Esophagus muscularis mucosa (tissue), 4 donors: Measurements from ENCODE around the gene BLCAP. TPM values are rescaled to one million over a fixed set of nuclear protein-coding genes. Genes with fewer than 3 reads are reported as not detected.

Source experiments
- DNase-seq: peaks from one replicate; pipeline ENCODE4 v3.0.0-alpha.2; 2017; ENCODE audit errors: extremely low spot score
- H3K27ac ChIP-seq, 4 donors: fragments of 200-600 bp; sonication (generic); replicated peaks in 1 of 4; 1 replicate in 3 of 4; 2 replicates in 1 of 4; pipeline ENCODE4 v1.5.1; 2016 to 2019; ENCODE audit warnings: mild to moderate bottlenecking in 1 of 4
- H3K27me3 ChIP-seq, 4 donors: fragments of 200-600 bp; sonication (generic); one replicate each; pipeline versions ENCODE4 v1.5.1 to v1.6.0; 2016 to 2019
- H3K36me3 ChIP-seq, 4 donors: fragments of 200-600 bp; sonication (generic); one replicate each; pipeline ENCODE4 v1.5.1; 2016 to 2019
- H3K4me1 ChIP-seq, 4 donors: fragments of 200-600 bp; sonication (generic); one replicate each; pipeline ENCODE4 v1.5.1; 2016 to 2019
- H3K4me3 ChIP-seq, 4 donors: fragments of 200-600 bp; sonication (generic); 1 replicate in 2 of 4; 2 replicates in 2 of 4; pipeline ENCODE4 v1.5.1; 2016 to 2019; ENCODE audit warnings: mild to moderate bottlenecking in 4 of 4, moderate library complexity in 1 of 4
- H3K9me3 ChIP-seq, 4 donors: fragments of 200-600 bp; sonication (generic); 1 replicate in 3 of 4; 2 replicates in 1 of 4; pipeline ENCODE4 v1.5.1; 2016 to 2019
- EP300 ChIP-seq: sonication (generic); formaldehyde crosslinking; IDR thresholded peaks from one replicate; pipeline ENCODE4 v1.6.1; 2017; ENCODE audit warnings: antibody characterized with exemption
- POLR2A ChIP-seq: fragments of 450-650 bp; IDR thresholded peaks from one replicate; pipeline ENCODE4 v1.6.1; 2017; ENCODE audit warnings: antibody characterized with exemption, moderate library complexity, mild to moderate bottlenecking, low read depth
- POLR2AphosphoS5 ChIP-seq, 2 donors: sonication (generic); formaldehyde crosslinking; IDR thresholded peaks; one replicate each; pipeline ENCODE4 v1.6.1; 2017; ENCODE audit warnings: antibody characterized with exemption in 2 of 2
- WGBS: methylation state at CpG from one replicate; pipeline ENCODE4 v1.1.5; 2018; 5-methylcytosine and 5-hydroxymethylcytosine counted together
- intact Hi-C: fragments of 100-400 bp; cut with DNase I; formaldehyde crosslinking; loops from one replicate; pipeline ENCODE4 v1.15.1; 2023
- total RNA-seq, 4 donors: library from RNA; depleted of rRNA; stranded (reverse); fragments of >200 nt; gene quantifications; one replicate each; pipeline versions ENCODE4 v1.1.0 to v1.2.1, GENCODE V29; 2016
- TF ChIP-seq, protein P1 (sequence below), 3 experiments: fragments of 200-600 bp in 2 of 3; fragments of 450-650 bp in 1 of 3; sonication (generic) in 2 of 3; IDR thresholded peaks; one replicate each; pipeline ENCODE4 v1.5.1; 2017 to 2019; ENCODE audit warnings: antibody characterized with exemption in 3 of 3, mild to moderate bottlenecking in 2 of 3, moderate library complexity in 1 of 3

Gene BLCAP
- total RNA-seq, 4 donors from 2014 or later = 41.9 to 59.6 (median 50.9) TPM

DNA sequence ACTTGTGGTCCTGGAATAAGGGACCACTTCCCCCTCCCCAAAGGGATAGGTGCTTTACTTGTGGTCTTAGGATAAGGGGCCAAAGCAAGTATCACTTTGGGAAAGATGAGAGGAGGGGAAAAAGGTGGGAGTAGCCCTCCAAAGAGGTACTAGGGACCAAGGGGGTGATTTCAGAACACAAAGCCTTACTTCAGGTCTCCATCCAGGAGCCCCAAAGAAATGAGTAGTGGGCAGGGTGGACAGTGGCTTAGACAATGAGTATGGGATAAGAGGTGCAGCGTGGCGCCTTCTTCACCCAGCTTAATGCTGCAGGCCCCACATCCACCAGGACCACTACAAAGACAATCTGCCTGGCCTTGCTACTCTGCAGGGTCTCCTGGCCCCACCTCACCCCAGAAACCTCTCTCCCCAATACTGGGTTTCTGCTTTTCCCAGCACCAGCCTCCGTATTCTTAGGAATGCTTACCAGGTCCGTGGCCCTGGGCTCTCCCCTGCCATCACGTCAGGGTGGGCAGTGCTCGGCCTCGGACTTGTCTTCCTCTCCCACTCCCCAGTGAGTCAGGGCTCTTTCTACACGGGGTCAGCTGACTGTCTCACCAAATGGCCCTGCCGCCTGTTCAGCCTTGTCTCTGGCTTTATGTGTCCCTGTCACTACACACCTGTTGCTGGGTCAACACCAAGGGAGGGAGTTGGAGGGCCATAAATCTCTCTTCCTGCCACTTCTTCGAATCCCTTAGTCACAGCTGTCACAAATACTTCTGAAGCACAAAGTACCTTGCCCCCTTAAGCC lies 3.6 kb downstream of the BLCAP start:
- WGBS = 58% methylated on average over 10 of the region's 10 CpGs
- no peak for DNase-seq
- H3K4me1 ChIP-seq = peaks cover 65 to 91% (median 82%) of the 10 kb centered on the region in 4 donors
- no peaks in the 10 kb centered on the region for H3K9me3 ChIP-seq
- H3K4me3 ChIP-seq = no peak overlapping the region
- intact Hi-C loops = no loop called here
- H3K27me3 ChIP-seq = no peaks in the 10 kb centered on the region
- peak; percentile 36 for TF ChIP-seq POLR2A
- TF ChIP-seq, protein P1, sequence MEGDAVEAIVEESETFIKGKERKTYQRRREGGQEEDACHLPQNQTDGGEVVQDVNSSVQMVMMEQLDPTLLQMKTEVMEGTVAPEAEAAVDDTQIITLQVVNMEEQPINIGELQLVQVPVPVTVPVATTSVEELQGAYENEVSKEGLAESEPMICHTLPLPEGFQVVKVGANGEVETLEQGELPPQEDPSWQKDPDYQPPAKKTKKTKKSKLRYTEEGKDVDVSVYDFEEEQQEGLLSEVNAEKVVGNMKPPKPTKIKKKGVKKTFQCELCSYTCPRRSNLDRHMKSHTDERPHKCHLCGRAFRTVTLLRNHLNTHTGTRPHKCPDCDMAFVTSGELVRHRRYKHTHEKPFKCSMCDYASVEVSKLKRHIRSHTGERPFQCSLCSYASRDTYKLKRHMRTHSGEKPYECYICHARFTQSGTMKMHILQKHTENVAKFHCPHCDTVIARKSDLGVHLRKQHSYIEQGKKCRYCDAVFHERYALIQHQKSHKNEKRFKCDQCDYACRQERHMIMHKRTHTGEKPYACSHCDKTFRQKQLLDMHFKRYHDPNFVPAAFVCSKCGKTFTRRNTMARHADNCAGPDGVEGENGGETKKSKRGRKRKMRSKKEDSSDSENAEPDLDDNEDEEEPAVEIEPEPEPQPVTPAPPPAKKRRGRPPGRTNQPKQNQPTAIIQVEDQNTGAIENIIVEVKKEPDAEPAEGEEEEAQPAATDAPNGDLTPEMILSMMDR (IDR thresholded peaks at IDR 0.05) = no peak
- peak overlapping the region; percentile 31 to 97 (median 72) for H3K27ac ChIP-seq
- H3K36me3 ChIP-seq = peaks cover 0 to 5% (median 0%) of the 10 kb centered on the region in 4 donors

DNA sequence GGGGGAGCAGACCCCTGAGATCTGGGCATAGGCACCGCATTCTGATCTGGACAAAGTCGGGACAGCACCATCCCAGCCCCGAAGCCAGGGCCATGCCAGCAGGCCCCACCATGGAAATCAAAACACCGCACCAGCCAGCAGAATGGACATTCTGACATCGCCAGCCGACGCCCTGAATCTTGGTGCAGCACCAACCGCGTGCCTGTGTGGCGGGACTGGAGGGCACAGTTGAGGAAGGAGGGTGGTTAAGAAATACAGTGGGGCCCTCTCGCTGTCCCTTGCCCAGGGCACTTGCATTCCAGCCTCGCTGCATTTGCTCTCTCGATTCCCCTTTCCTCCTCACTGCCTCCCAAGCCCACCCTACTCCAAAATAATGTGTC lies 4.7 kb downstream of the BLCAP start:
- no peaks in the 10 kb centered on the region for H3K9me3 ChIP-seq
- no peaks in the 10 kb centered on the region for H3K27me3 ChIP-seq
- H3K4me3 ChIP-seq = peak overlapping the region in 2 of 4 donors; percentile 17 to 41
- 81% methylated on average over 8 of the region's 13 CpGs for WGBS
- H3K4me1 ChIP-seq = peaks cover 69 to 91% (median 85%) of the 10 kb centered on the region in 4 donors
- H3K27ac ChIP-seq = peak overlapping the region; percentile 42 to 97 (median 53)
- TF ChIP-seq POLR2A (no peak), POLR2AphosphoS5 (IDR thresholded peaks at IDR 0.05) (no peak), EP300 (no peak)
- TF ChIP-seq, protein P1 (IDR thresholded peaks at IDR 0.05) = no peak
- intact Hi-C loops = no loop called here
- no peak for DNase-seq
- peaks cover 0 to 13% (median 6%) of the 10 kb centered on the region in 4 donors for H3K36me3 ChIP-seq

DNA sequence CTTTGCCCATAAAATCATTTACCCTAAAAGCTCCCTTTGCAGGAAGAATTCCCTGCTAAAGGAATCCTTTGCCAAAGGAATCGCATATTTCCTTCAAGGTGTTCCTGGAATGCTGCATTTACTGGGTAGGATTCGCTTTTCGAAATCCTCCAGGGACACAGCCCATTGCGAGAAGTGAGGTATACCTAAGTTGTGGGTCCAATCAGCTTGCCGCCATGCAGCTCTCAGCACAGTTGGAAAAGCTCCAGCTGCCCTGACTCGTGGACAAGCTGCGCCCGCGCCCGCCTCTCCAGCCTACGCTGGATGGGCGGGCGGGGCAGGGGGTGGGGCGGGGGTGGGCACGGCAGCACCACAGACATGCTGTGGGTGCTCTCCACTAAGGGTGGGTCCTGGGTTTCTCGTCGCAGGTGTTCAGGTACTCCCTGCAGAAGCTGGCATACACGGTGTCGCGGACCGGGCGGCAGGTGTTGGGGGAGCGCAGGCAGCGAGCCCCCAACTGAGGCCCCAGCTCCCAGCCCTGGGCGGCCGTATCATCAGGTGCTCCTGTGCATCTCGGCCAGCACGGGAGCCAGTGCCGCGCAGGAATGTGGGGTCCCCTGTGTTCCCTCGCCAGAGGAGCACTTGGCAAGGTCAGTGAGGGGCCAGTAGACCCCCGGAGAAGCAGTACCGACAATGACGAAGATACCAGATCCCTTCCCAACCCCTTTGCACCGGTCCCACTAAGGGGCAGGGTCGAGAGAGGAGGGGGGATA lies 5.2 kb downstream of the BLCAP start:
- WGBS = 67% methylated on average over 21 of the region's 36 CpGs
- H3K4me1 ChIP-seq = peaks cover 75 to 95% (median 90%) of the 10 kb centered on the region in 4 donors
- H3K27me3 ChIP-seq = no peaks in the 10 kb centered on the region
- H3K9me3 ChIP-seq = no peaks in the 10 kb centered on the region
- no peak for DNase-seq
- H3K4me3 ChIP-seq = peak overlapping the region in 3 of 4 donors; percentile 17 to 48 (median 41)
- peak overlapping the region; percentile 42 to 97 (median 53) for H3K27ac ChIP-seq
- H3K36me3 ChIP-seq = peaks cover 0 to 18% (median 11%) of the 10 kb centered on the region in 4 donors
- intact Hi-C loops = no loop called here
- TF ChIP-seq EP300 (no peak), POLR2A (peak; percentile 18)

DNA sequence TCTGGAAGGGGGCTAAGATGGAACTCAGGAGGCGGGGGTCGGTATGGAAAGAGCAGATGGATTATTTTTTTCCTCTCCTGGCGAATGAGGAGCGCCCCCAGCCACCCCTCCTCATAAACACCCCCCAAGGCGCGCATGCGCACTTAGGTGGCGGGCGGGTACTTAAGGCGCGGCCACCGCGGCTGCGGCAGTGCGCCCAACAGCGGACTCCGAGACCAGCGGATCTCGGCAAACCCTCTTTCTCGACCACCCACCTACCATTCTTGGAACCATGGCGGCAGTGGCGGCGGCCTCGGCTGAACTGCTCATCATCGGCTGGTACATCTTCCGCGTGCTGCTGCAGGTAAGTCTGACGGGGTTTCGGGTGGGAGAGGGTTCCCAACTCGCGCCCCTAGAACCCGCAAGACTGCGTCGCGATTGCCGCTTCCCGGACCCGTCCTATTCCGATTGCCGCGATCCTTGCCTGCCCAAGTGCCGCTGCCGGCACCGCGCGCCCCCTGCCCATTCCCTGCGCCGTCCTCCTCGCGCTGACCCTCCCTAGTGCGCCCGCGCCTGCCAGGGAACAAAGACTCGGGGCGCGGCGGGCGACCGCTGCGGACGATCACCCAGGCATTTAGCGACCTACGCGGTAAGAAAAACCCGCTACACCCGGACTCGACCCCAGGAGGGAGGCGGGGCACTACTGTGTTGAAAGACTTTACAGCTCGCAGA lies 6.5 kb downstream of the BLCAP start, which contains the start of gene NNAT:
NNAT (plus strand) TSS at position 190 of the 711 bp plus-strand sequence; CDS start at position 272, 82 bp downstream.
- peak within 1 kb of the TSS; percentile 41 to 52 (median 46) for H3K4me3 ChIP-seq
- peak within 1 kb of the TSS; percentile 74 to 97 (median 86) for H3K27ac ChIP-seq
- intact Hi-C loops = no loop called here
- TF ChIP-seq POLR2A = no peak
- TF ChIP-seq POLR2AphosphoS5 (IDR thresholded peaks at IDR 0.05) = peak in 1 of 2 donors; percentile 21
- TF ChIP-seq EP300 = no peak
- DNase-seq = no peak
- no peaks in the 10 kb centered on the region for H3K9me3 ChIP-seq
- WGBS = 66% methylated on average over 69 of the region's 69 CpGs
- no peaks in the 10 kb centered on the region for H3K27me3 ChIP-seq
- H3K4me1 ChIP-seq = peaks cover 82 to 99% (median 98%) of the 10 kb centered on the region in 4 donors
- H3K36me3 ChIP-seq = peaks cover 0 to 20% (median 14%) of the 10 kb centered on the region in 4 donors

DNA sequence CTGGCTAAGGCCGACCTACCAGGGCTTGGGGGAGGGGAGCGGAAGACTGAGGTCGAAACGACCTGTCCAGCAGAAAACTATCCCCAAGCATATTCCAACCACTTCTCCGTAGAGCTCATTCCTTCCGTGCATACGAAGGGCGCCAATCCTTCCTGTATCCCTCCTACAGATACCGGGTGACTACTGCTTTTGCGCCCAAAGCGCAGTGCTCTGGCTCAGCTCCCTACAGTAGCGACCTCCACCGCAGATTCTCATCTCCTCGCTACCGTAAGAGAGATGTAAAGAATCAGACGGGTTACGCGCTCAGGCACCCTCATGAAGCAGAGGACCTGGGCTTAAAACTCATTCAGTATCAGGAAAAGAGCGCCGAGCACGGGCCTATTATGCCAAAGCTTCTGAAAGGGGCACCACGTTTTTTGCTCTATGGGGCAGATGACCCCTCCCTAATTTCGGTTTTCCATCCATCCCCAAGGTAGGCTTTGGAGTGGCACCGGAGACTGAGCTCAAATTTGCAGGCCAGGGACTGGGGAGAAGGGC lies 7.2 kb downstream of the BLCAP start:
- peaks cover 75 to 99% (median 96%) of the 10 kb centered on the region in 4 donors for H3K4me1 ChIP-seq

More for the DNA sequence above, 7.2 kb downstream of the BLCAP start:
- 86% methylated on average over 21 of the region's 24 CpGs for WGBS
- H3K9me3 ChIP-seq = no peaks in the 10 kb centered on the region
- peaks cover 5 to 24% (median 16%) of the 10 kb centered on the region in 4 donors for H3K36me3 ChIP-seq
- no peaks in the 10 kb centered on the region for H3K27me3 ChIP-seq
- intact Hi-C loops = no loop called here
- peak overlapping the region in 2 of 4 donors; percentile 18 to 45 for H3K4me3 ChIP-seq
- H3K27ac ChIP-seq = peak overlapping the region; percentile 74 to 87 (median 84)
- no peak for DNase-seq
- no peak for TF ChIP-seq POLR2A
